H1 (cell line): Measurements from ENCODE around the gene PTDSS2. TPM values are rescaled to one million over a fixed set of nuclear protein-coding genes. Genes with fewer than 3 reads are reported as not detected.
A peak's percentile ranks its signal among the peaks of the same experiment; 100 is the strongest.

Source experiments
- CTCF ChIA-PET: fragments of 300-600 bp; sonication (Branson Sonifier 250); formaldehyde crosslinking; loops from one replicate; lab custom pipeline; 2021; ENCODE audit not compliant: partially characterized antibody; lab: Charles Lee
- POLR2A ChIA-PET: fragments of 300-600 bp; sonication (Branson Sonifier 250); formaldehyde crosslinking; loops from one replicate; lab custom pipeline; 2021; ENCODE audit warnings: inconsistent platforms; ENCODE audit not compliant: partially characterized antibody; lab: Charles Lee
- DNase-seq, 2 experiments: peaks; one replicate each; pipeline versions ENCODE4 v3.0.0 to v3.0.0-alpha.2; 2010 to 2022; ENCODE audit warnings: low spot score in 2 of 2, low read depth in 1 of 2, mixed read lengths in 1 of 2
- FAIRE-seq: peaks from 2 replicates; lab custom pipeline; 2011; peaks lifted over from hg19 to GRCh38; lab: Jason Lieb, UNC
- H2AFZ ChIP-seq: 2 replicates; pipeline ENCODE4 v1.8.1; 2012; ENCODE audit warnings: low read length, inconsistent platforms
- H2AK5ac ChIP-seq: 2 replicates; pipeline ENCODE4 v1.6.1; 2013; ENCODE audit warnings: low read depth, low read length
- H2BK120ac ChIP-seq: replicated peaks from 2 replicates; pipeline ENCODE3; 2013; ENCODE audit warnings: low read depth, low read length, inconsistent platforms
- H2BK12ac ChIP-seq: 2 replicates; pipeline ENCODE4 v1.6.1; 2013; ENCODE audit warnings: low read depth, low read length
- H2BK15ac ChIP-seq: 2 replicates; pipeline ENCODE4 v1.6.1; 2013; ENCODE audit warnings: low read length
- H2BK20ac ChIP-seq: 2 replicates; pipeline ENCODE4 v1.6.1; 2013; ENCODE audit warnings: low read length
- H2BK5ac ChIP-seq: 2 replicates; pipeline ENCODE4 v1.6.1; 2013; ENCODE audit warnings: low read depth, low read length
- H3K14ac ChIP-seq: 2 replicates; pipeline ENCODE4 v1.6.1; 2013; ENCODE audit warnings: inconsistent platforms; ENCODE audit not compliant: insufficient read length
- H3K18ac ChIP-seq: 2 replicates; pipeline ENCODE4 v1.6.1; 2013; ENCODE audit warnings: low read length; ENCODE audit errors: extremely low read depth
- H3K23ac ChIP-seq: 2 replicates; pipeline ENCODE4 v1.6.1; 2013; ENCODE audit warnings: inconsistent platforms; ENCODE audit not compliant: insufficient read length
- H3K23me2 ChIP-seq: 2 replicates; pipeline ENCODE4 v1.6.1; 2013; ENCODE audit warnings: low read depth, low read length
- H3K27ac ChIP-seq: 2 replicates; pipeline ENCODE4 v1.6.1; 2011; ENCODE audit warnings: low read depth, low read length, inconsistent platforms
- H3K27me3 ChIP-seq, 4 experiments: replicated peaks in 1 of 4; 1 replicate in 1 of 4; 2 replicates in 3 of 4; pipeline versions ENCODE4 v1.6.1 to v1.8.1; 2011 to 2013; ENCODE audit warnings: low read length in 3 of 4, mild to moderate bottlenecking in 3 of 4, inconsistent platforms in 2 of 4, mixed read lengths in 2 of 4, moderate library complexity in 1 of 4; ENCODE audit not compliant: control insufficient read depth in 3 of 4, insufficient read depth in 3 of 4; ENCODE audit errors: extremely low read depth in 1 of 4
- H3K36me3 ChIP-seq, 4 experiments: 2 replicates each; pipeline versions ENCODE4 v1.6.1 to v1.8.1; 2011 to 2013; ENCODE audit warnings: mild to moderate bottlenecking in 4 of 4, low read length in 3 of 4, moderate library complexity in 2 of 4, control low read depth in 1 of 4, inconsistent platforms in 1 of 4; ENCODE audit not compliant: insufficient read depth in 4 of 4, control insufficient read depth in 2 of 4
- H3K4ac ChIP-seq: replicated peaks from 2 replicates; pipeline ENCODE3; 2013; ENCODE audit warnings: low read length, low read depth, mixed read lengths, inconsistent platforms; ENCODE audit not compliant: insufficient read length
- H3K4me1 ChIP-seq, 4 experiments: replicated peaks in 1 of 4; 1 replicate in 1 of 4; 2 replicates in 3 of 4; pipeline versions ENCODE4 v1.6.1 to v1.8.1; 2011 to 2013; ENCODE audit warnings: low read length in 3 of 4, inconsistent platforms in 2 of 4, mixed read lengths in 1 of 4; ENCODE audit not compliant: insufficient read depth in 4 of 4, control insufficient read depth in 3 of 4
- H3K4me2 ChIP-seq, 2 experiments: 2 replicates each; pipeline versions ENCODE4 v1.6.1 to v1.8.1; 2011 to 2013; ENCODE audit warnings: low read depth in 2 of 2, low read length in 2 of 2, control low read depth in 1 of 2, inconsistent platforms in 1 of 2, mild to moderate bottlenecking in 1 of 2; ENCODE audit not compliant: insufficient read depth in 1 of 2
- H3K4me3 ChIP-seq, 4 experiments: fragments of 200-600, 300-600 bp in 1 of 4; sonication (generic), shearing (Covaris generic), sonication (Bioruptor Twin) in 1 of 4; 2 replicates each; pipeline versions ENCODE4 v1.5.1 to v1.8.1; 2011 to 2016; ENCODE audit warnings: low read length in 4 of 4, low read depth in 3 of 4, control low read depth in 2 of 4, inconsistent platforms in 2 of 4, mild to moderate bottlenecking in 2 of 4, mixed read lengths in 1 of 4, moderate library complexity in 1 of 4; ENCODE audit not compliant: insufficient read depth in 2 of 4; ENCODE audit errors: extremely low read depth in 1 of 4
- H3K56ac ChIP-seq: replicated peaks from 2 replicates; pipeline ENCODE3; 2013; ENCODE audit warnings: low read depth, mild to moderate bottlenecking, mixed read lengths, low read length, inconsistent platforms; ENCODE audit not compliant: insufficient read length
- H3K79me1 ChIP-seq: 2 replicates; pipeline ENCODE4 v1.6.1; 2013; ENCODE audit warnings: low read depth, low read length, control low read depth
- H3K79me2 ChIP-seq, 2 experiments: 2 replicates each; pipeline versions ENCODE4 v1.6.1 to v1.8.1; 2012 to 2013; ENCODE audit warnings: low read length in 2 of 2, mild to moderate bottlenecking in 2 of 2, inconsistent platforms in 1 of 2; ENCODE audit not compliant: insufficient read depth in 2 of 2, control insufficient read depth in 1 of 2
- H3K9ac ChIP-seq, 4 experiments: replicated peaks in 1 of 4; 1 replicate in 1 of 4; 2 replicates in 3 of 4; pipeline versions ENCODE4 v1.6.1 to v1.8.1; 2011 to 2013; ENCODE audit warnings: low read depth in 3 of 4, low read length in 3 of 4, control low read depth in 2 of 4, mild to moderate bottlenecking in 2 of 4, moderate library complexity in 2 of 4, inconsistent platforms in 1 of 4; ENCODE audit errors: extremely low read depth in 1 of 4
- H3K9me3 ChIP-seq, 2 experiments: 2 replicates each; pipeline versions ENCODE4 v1.6.1 to v1.8.1; 2012 to 2013; ENCODE audit warnings: mild to moderate bottlenecking in 2 of 2, moderate library complexity in 2 of 2, control low read depth in 1 of 2, inconsistent platforms in 1 of 2, low read depth in 1 of 2, low read length in 1 of 2, mixed read lengths in 1 of 2; ENCODE audit not compliant: insufficient read depth in 2 of 2
- H4K20me1 ChIP-seq, 2 experiments: replicated peaks in 1 of 2; 2 replicates each; pipeline versions ENCODE3 to v1.8.1; 2011 to 2013; ENCODE audit warnings: inconsistent platforms in 2 of 2, low read length in 2 of 2, mild to moderate bottlenecking in 1 of 2; ENCODE audit not compliant: insufficient read depth in 2 of 2, control insufficient read depth in 1 of 2
- H4K5ac ChIP-seq: 2 replicates; pipeline ENCODE4 v1.6.1; 2013; ENCODE audit warnings: low read length, low read depth, mixed read lengths, inconsistent platforms; ENCODE audit not compliant: insufficient read length
- H4K8ac ChIP-seq: 2 replicates; pipeline ENCODE4 v1.8.0; 2013; ENCODE audit warnings: mild to moderate bottlenecking, moderate library complexity, low read length, inconsistent platforms; ENCODE audit not compliant: insufficient read depth; ENCODE audit errors: extremely low read depth
- H4K91ac ChIP-seq: replicated peaks from 2 replicates; pipeline ENCODE3; 2013; ENCODE audit warnings: low read length, mixed read lengths, inconsistent platforms; ENCODE audit not compliant: insufficient read length
- ATF3 ChIP-seq: IDR thresholded peaks from 2 replicates; pipeline ENCODE4 v1.6.1; 2011; ENCODE audit warnings: low read depth, mild to moderate bottlenecking, low read length; ENCODE audit not compliant: insufficient read depth
- CTCF ChIP-seq, 3 experiments: IDR thresholded peaks; 1 replicate in 2 of 3; 2 replicates in 1 of 3; pipeline versions ENCODE4 v1.5.1 to v1.6.1; 2011; ENCODE audit warnings: low read length in 3 of 3, mild to moderate bottlenecking in 3 of 3, inconsistent platforms in 2 of 3, low read depth in 1 of 3, moderate library complexity in 1 of 3; ENCODE audit not compliant: insufficient read depth in 1 of 3; ENCODE audit errors: control extremely low read depth in 1 of 3
- HDAC6 ChIP-seq: IDR thresholded peaks from one replicate; pipeline ENCODE4 v1.7.1; 2012; ENCODE audit warnings: low read depth, mild to moderate bottlenecking, inconsistent platforms, low read length, moderate library complexity
- SAP30 ChIP-seq: fragments of 300-600 bp; sonication (generic); IDR thresholded peaks from 2 replicates; pipeline ENCODE4 v1.7.1; 2012; ENCODE audit warnings: low read length, moderate library complexity, mild to moderate bottlenecking, inconsistent platforms; ENCODE audit not compliant: insufficient read depth, insufficient replicate concordance
- SP1 ChIP-seq: IDR thresholded peaks from 2 replicates; pipeline ENCODE4 v1.6.1; 2011; ENCODE audit warnings: low read depth, low read length
- SRF ChIP-seq: IDR thresholded peaks from 2 replicates; pipeline ENCODE4 v1.6.1; 2011; ENCODE audit warnings: mild to moderate bottlenecking, low read depth, low read length, moderate library complexity
- TBP ChIP-seq: IDR thresholded peaks from 2 replicates; pipeline ENCODE4 v1.6.1; 2011; ENCODE audit warnings: low read depth, low read length, improper control_type of control experiment
- WGBS, 2 experiments: shearing (Covaris generic) in 1 of 2; methylation state at CpG; one replicate each; pipeline versions ENCODE4 v1.1.6 to v1.1.7; 2013 to 2015; ENCODE audit warnings: low lambda C conversion rate in 2 of 2, mixed read lengths in 2 of 2, inconsistent platforms in 1 of 2, low coverage in 1 of 2, missing lambda C conversion rate in 1 of 2; ENCODE audit not compliant: insufficient replicate concordance in 2 of 2, insufficient coverage in 1 of 2, insufficient read length in 1 of 2; ENCODE audit errors: extremely low coverage in 1 of 2, missing lambda C conversion rate in 1 of 2; 5-methylcytosine and 5-hydroxymethylcytosine counted together
- polyA plus RNA-seq, 7 experiments: library from polyadenylated mRNA; depleted of rRNA in 3 of 7; stranded (reverse) in 5 of 7; unstranded in 2 of 7; fragments of >200 nt in 5 of 7; fragments of 200-250 nt in 2 of 7; gene quantifications; 1 replicate in 5 of 7; 2 replicates in 1 of 7; 4 replicates in 1 of 7; pipeline versions ENCODE4 v1.2.1 to v1.2.3, GENCODE V29; 2011 to 2013; ENCODE audit warnings: missing spikeins in 2 of 7, mixed read lengths in 2 of 7
- total RNA-seq: library from RNA; stranded (reverse); fragmentation: NEBNext Ultra II Directional; extraction: Animal tissue kit (Norgen Biotek cat#: 25700); gene quantifications from 2 replicates; pipeline ENCODE4 v1.2.1, GENCODE V29; 2021

PTDSS2 gene
- total and polyA plus RNA-seq, 2 of the 8 experiments (the other 6 are each of a cell fraction or from before 2014, with no cell fraction given), result 48.7 to 68.2 TPM

- Histone ChIP-seq H3K27ac (peak overlapping the region; percentile 96), H3K36me3 (peaks cover 0 to 2% (median 0%) of the 10 kb centered on the region in 4 experiments; a peak in 3 of 8 replicates), H3K79me1 (peaks cover 2% of the 10 kb centered on the region; the same call in 1 of the 2 replicates), H3K4me1 (peaks cover 0 to 9% (median 2%) of the 10 kb centered on the region in 4 experiments; a peak in 3 of 7 replicates), H3K14ac (no peak overlapping the region), H2BK120ac (no peak overlapping the region), H3K4me3 (peak overlapping the region; percentile 76 to 96 (median 87)), H3K18ac (peak overlapping the region; percentile 99), H4K91ac (peak overlapping the region; percentile 95), H2BK15ac (no peak overlapping the region), H3K4me2 (peak overlapping the region; percentile 54 to 92), H3K23ac (no peak overlapping the region), H3K23me2 (peaks cover 8% of the 10 kb centered on the region), H2BK20ac (no peak overlapping the region), H3K4ac (no peak overlapping the region), H2AK5ac (no peak overlapping the region), H3K56ac (peak overlapping the region; percentile 86), H3K9me3 (no peaks in the 10 kb centered on the region), H3K27me3 (no peaks in the 10 kb centered on the region), H3K79me2 (peaks cover 0 to 14% of the 10 kb centered on the region in 2 experiments; a peak in 1 of 4 replicates), H4K8ac (peak overlapping the region; percentile 97), H3K9ac (peak overlapping the region; percentile 55 to 93 (median 82)), H2AFZ (0 out of 2 replicates have a peak overlapping the region, but pooled peaks have one; percentile 14), H4K5ac (peak overlapping the region; percentile 59), H4K20me1 (peaks cover 0 to 8% of the 10 kb centered on the region in 2 experiments), H2BK12ac (0 out of 2 replicates have a peak overlapping the region, but pooled peaks have one; percentile 75), H2BK5ac (peak overlapping the region; percentile 98)
- FAIRE-seq (peak; percentile 52), DNase-seq (peak; percentile 91 to 98)
- CTCF ChIA-PET, result interaction anchor here (1.4 kb wide), 1 partner anchor 49 kb away, joined by 3 read pairs; no protein-coding TSS in a partner anchor
- 3% methylated on average over 49 of the region's 71 CpGs; no CpG with 5 or more reads in 1 of the 2 experiments for WGBS, 2 experiments
- POLR2A ChIA-PET, result interaction anchor here (0.5 to 7.1 kb wide), 18 partner anchors 8 to 353 kb away, joined by 3 to 41 read pairs (median 4); partner anchors contain the start of gene LRRC56
- TF ChIP-seq SP1 (0 out of 2 replicates have a peak, but pooled peaks have one; percentile 59), CTCF (IDR thresholded peaks at IDR 0.05; ENCODE audit: control extremely low read depth in 1 of 3, insufficient read depth in 1 of 3, low read depth in 1 of 3, low read length in 3 of 3) (0 out of 4 replicates have a peak, but pooled peaks of 1 of the 3 experiments have one; percentile 5), TBP (0 out of 2 replicates have a peak, but pooled peaks have one; percentile 38), SRF (peak; percentile 85), HDAC6 (no peak), ATF3 (peak; percentile 91), SAP30 (peak; percentile 61)
Observed at GRCh38 chr11:506238-506994, 56.3 kb downstream of the PTDSS2 start.
